IMR-90 (cell line): ENCODE measurements around the gene ZEB2. TPM values are rescaled to one million over a fixed set of nuclear protein-coding genes. Genes with fewer than 3 reads are reported as not detected.

Source experiments
- ATAC-seq: fragments of 200-7000 bp; cut with Tn5 transposase; 2 replicates; pipeline ENCODE4 v1.9.1; 2020; ENCODE audit warnings: low read depth, mild to moderate bottlenecking, moderate library complexity
- BruUV-seq: library from RNA; stranded (reverse); fragments of 400-500 nt; replicated peaks from 2 replicates; lab custom pipeline; 2021; lab: Mats Ljungman, UMichigan
- CTCF ChIA-PET: fragments of 300-600 bp; formaldehyde crosslinking; extraction: SDS; loops from one replicate; lab custom pipeline; 2021; ENCODE audit warnings: antibody characterized with exemption; lab: Yijun Ruan, JAX
- POLR2A ChIA-PET: fragments of 300-600 bp; sonication (Branson Sonifier 250); formaldehyde crosslinking; loops from one replicate; lab custom pipeline; 2022; ENCODE audit warnings: antibody characterized with exemption; ENCODE audit not compliant: unreplicated experiment; lab: Charles Lee
- DNase-seq: peaks from one replicate; pipeline ENCODE4 v3.0.0; 2013
- H2AFZ ChIP-seq: replicated peaks from 2 replicates; pipeline ENCODE3; 2013; ENCODE audit warnings: low read length, mild to moderate bottlenecking; ENCODE audit not compliant: poor library complexity
- H2AK5ac ChIP-seq: 2 replicates; pipeline ENCODE4 v1.6.1; 2013; ENCODE audit warnings: low read depth, low read length, inconsistent platforms
- H2AK9ac ChIP-seq: replicated peaks from 2 replicates; pipeline ENCODE3; 2013; ENCODE audit warnings: mild to moderate bottlenecking, low read depth, low read length, moderate library complexity; ENCODE audit not compliant: poor library complexity
- H2BK120ac ChIP-seq: 2 replicates; pipeline ENCODE4 v1.6.1; 2013; ENCODE audit warnings: low read depth, low read length, inconsistent platforms
- H2BK15ac ChIP-seq: 3 replicates; pipeline ENCODE4 v1.6.1; 2013; ENCODE audit warnings: low read depth, low read length, inconsistent platforms
- H2BK20ac ChIP-seq: 2 replicates; pipeline ENCODE4 v1.6.1; 2013; ENCODE audit warnings: low read depth, mild to moderate bottlenecking, inconsistent platforms, low read length, moderate library complexity
- H2BK5ac ChIP-seq: 2 replicates; pipeline ENCODE4 v1.6.1; 2013; ENCODE audit warnings: mild to moderate bottlenecking, low read depth, low read length, inconsistent platforms; ENCODE audit not compliant: poor library complexity, severe bottlenecking
- H3K14ac ChIP-seq: replicated peaks from 2 replicates; pipeline ENCODE4 v1.6.1; 2013; ENCODE audit warnings: low read depth, low read length, inconsistent platforms
- H3K18ac ChIP-seq: 2 replicates; pipeline ENCODE4 v1.6.1; 2013; ENCODE audit warnings: low read depth, low read length, control low read depth
- H3K23ac ChIP-seq: 2 replicates; pipeline ENCODE4 v1.6.1; 2013; ENCODE audit warnings: low read depth, low read length, inconsistent platforms
- H3K27ac ChIP-seq: 2 replicates; pipeline ENCODE4 v1.5.1; 2013; ENCODE audit warnings: mild to moderate bottlenecking, control low read depth, low read length; ENCODE audit not compliant: insufficient read depth
- H3K27me3 ChIP-seq: 2 replicates; pipeline ENCODE4 v1.6.1; 2013; ENCODE audit warnings: low read length; ENCODE audit not compliant: control insufficient read depth, insufficient read depth
- H3K36me3 ChIP-seq: 2 replicates; pipeline ENCODE4 v1.6.1; 2013; ENCODE audit warnings: low read length, mixed read lengths; ENCODE audit not compliant: control insufficient read depth, insufficient read depth
- H3K4ac ChIP-seq: 2 replicates; pipeline ENCODE4 v1.6.1; 2013; ENCODE audit warnings: low read depth, low read length, inconsistent platforms
- H3K4me1 ChIP-seq: 2 replicates; pipeline ENCODE4 v1.6.1; 2013; ENCODE audit warnings: low read length, mixed read lengths; ENCODE audit not compliant: control insufficient read depth, insufficient read depth
- H3K4me2 ChIP-seq: 2 replicates; pipeline ENCODE4 v1.6.1; 2013; ENCODE audit warnings: low read depth, mild to moderate bottlenecking, control low read depth, low read length, moderate library complexity
- H3K4me3 ChIP-seq: 2 replicates; pipeline ENCODE4 v1.5.1; 2013; ENCODE audit warnings: low read depth, mild to moderate bottlenecking, control low read depth, low read length, moderate library complexity; ENCODE audit not compliant: insufficient read depth
- H3K56ac ChIP-seq: 2 replicates; pipeline ENCODE4 v1.6.1; 2013; ENCODE audit warnings: low read length, inconsistent platforms; ENCODE audit not compliant: insufficient read depth; ENCODE audit errors: extremely low read depth
- H3K79me1 ChIP-seq, 2 experiments: 2 replicates each; pipeline ENCODE4 v1.6.1; 2013; ENCODE audit warnings: low read length in 2 of 2, inconsistent platforms in 1 of 2, low read depth in 1 of 2
- H3K9ac ChIP-seq: 2 replicates; pipeline ENCODE4 v1.6.1; 2013; ENCODE audit warnings: low read depth, low read length, control low read depth
- H3K9me1 ChIP-seq: 2 replicates; pipeline ENCODE4 v1.6.1; 2013; ENCODE audit warnings: low read length, inconsistent platforms; ENCODE audit not compliant: insufficient read depth
- H3K9me3 ChIP-seq: 2 replicates; pipeline ENCODE4 v1.6.1; 2013; ENCODE audit warnings: low read length; ENCODE audit not compliant: control insufficient read depth, insufficient read depth
- H4K20me1 ChIP-seq: 2 replicates; pipeline ENCODE4 v1.6.1; 2013; ENCODE audit warnings: low read length, inconsistent platforms; ENCODE audit not compliant: insufficient read depth
- H4K5ac ChIP-seq: 2 replicates; pipeline ENCODE4 v1.6.1; 2013; ENCODE audit warnings: mild to moderate bottlenecking, low read depth, low read length, control low read depth
- H4K8ac ChIP-seq, 2 experiments: 2 replicates each; pipeline ENCODE4 v1.6.1; 2013; ENCODE audit warnings: low read depth in 2 of 2, low read length in 2 of 2, control low read depth in 1 of 2, inconsistent platforms in 1 of 2
- H4K91ac ChIP-seq: 2 replicates; pipeline ENCODE4 v1.6.1; 2013; ENCODE audit warnings: low read depth, low read length, inconsistent platforms; ENCODE audit not compliant: insufficient read depth
- BHLHE40 ChIP-seq: fragments of 150-350 bp; IDR thresholded peaks from 2 replicates; pipeline ENCODE4 v1.6.1; 2016; ENCODE audit warnings: mild to moderate bottlenecking, low read depth, low read length
- CEBPB ChIP-seq: IDR thresholded peaks from 2 replicates; pipeline ENCODE4 v1.6.1; 2012; ENCODE audit warnings: low read depth, low read length, improper control_type of control experiment
- CHD1 ChIP-seq: IDR thresholded peaks from 2 replicates; pipeline ENCODE4 v1.6.1; 2012; ENCODE audit warnings: low read depth, low read length, improper control_type of control experiment
- FOS ChIP-seq: fragments of 150-350 bp; IDR thresholded peaks from 2 replicates; pipeline ENCODE4 v1.6.1; 2016; ENCODE audit warnings: low read depth, low read length
- MAFK ChIP-seq: IDR thresholded peaks from 2 replicates; pipeline ENCODE4 v1.6.1; 2012; ENCODE audit warnings: low read depth, low read length, improper control_type of control experiment
- MAZ ChIP-seq: IDR thresholded peaks from 2 replicates; pipeline ENCODE4 v1.6.1; 2012; ENCODE audit warnings: low read depth, mild to moderate bottlenecking, low read length, improper control_type of control experiment, moderate library complexity, borderline replicate concordance
- MXI1 ChIP-seq: IDR thresholded peaks from 2 replicates; pipeline ENCODE4 v1.6.1; 2012; ENCODE audit warnings: low read depth, mild to moderate bottlenecking, low read length, moderate library complexity, borderline replicate concordance
- NFE2L2 ChIP-seq: fragments of 150-350 bp; IDR thresholded peaks from 2 replicates; pipeline ENCODE4 v1.6.1; 2016; ENCODE audit warnings: low read depth, mild to moderate bottlenecking, low read length
- POLR2A ChIP-seq: IDR thresholded peaks from 2 replicates; pipeline ENCODE4 v1.6.1; 2012; ENCODE audit warnings: mild to moderate bottlenecking, low read depth, low read length
- RAD21 ChIP-seq: IDR thresholded peaks from 2 replicates; pipeline ENCODE4 v1.6.1; 2012; ENCODE audit warnings: low read length, improper control_type of control experiment
- RCOR1 ChIP-seq: IDR thresholded peaks from 2 replicates; pipeline ENCODE4 v1.6.1; 2012; ENCODE audit warnings: mild to moderate bottlenecking, low read length, improper control_type of control experiment; ENCODE audit not compliant: insufficient replicate concordance
- RFX5 ChIP-seq: IDR thresholded peaks from 2 replicates; pipeline ENCODE4 v1.8.0; 2012; ENCODE audit warnings: low read depth, mild to moderate bottlenecking, low read length, moderate library complexity
- SMC3 ChIP-seq: fragments of 150-350 bp; IDR thresholded peaks from 2 replicates; pipeline ENCODE4 v1.6.1; 2016; ENCODE audit warnings: low read depth, mild to moderate bottlenecking, antibody characterized with exemption, low read length, moderate library complexity
- WGBS, 2 experiments: methylation state at CpG; one replicate each; pipeline versions ENCODE4 v1.1.5 to v1.1.7; 2013; ENCODE audit warnings: missing lambda C conversion rate in 2 of 2; ENCODE audit not compliant: insufficient read length in 1 of 2; ENCODE audit errors: extremely low coverage in 2 of 2; 5-methylcytosine and 5-hydroxymethylcytosine counted together
- dilution Hi-C: fragments of 300-500 bp; cut with HindIII; formaldehyde crosslinking; loops from one replicate; pipeline ENCODE4 v1.14.3; 2018; ENCODE audit warnings: low sequenced_read_pairs; ENCODE audit not compliant: unreplicated experiment
- in situ Hi-C: fragments of 300-500 bp; cut with MboI; formaldehyde crosslinking; loops from 3 replicates; pipeline ENCODE4 v1.14.3; 2019; ENCODE audit warnings: low sequenced_read_pairs, inconsistent platforms, mixed read lengths
- intact Hi-C: fragments of 100-400 bp; cut with micrococcal nuclease; formaldehyde crosslinking; loops from 2 replicates; pipeline ENCODE4 v1.10.0; 2022
- polyA plus RNA-seq, 3 experiments: library from polyadenylated mRNA; depleted of rRNA; stranded (reverse); fragments of >200 nt; gene quantifications; 2 replicates each; pipeline ENCODE4 v1.2.3, GENCODE V29; 2012; ENCODE audit warnings: low replicate concordance in 1 of 3
- total RNA-seq: library from RNA; depleted of rRNA; stranded (reverse); fragments of >200 nt; gene quantifications from 2 replicates; pipeline ENCODE4 v1.2.3, GENCODE V29; 2012
- TF ChIP-seq, protein P1 (sequence below): fragments of 150-350 bp; IDR thresholded peaks from 2 replicates; pipeline ENCODE4 v1.6.1; 2016; ENCODE audit warnings: low read depth, mild to moderate bottlenecking, low read length, moderate library complexity, borderline replicate concordance
- TF ChIP-seq, protein P2 (sequence below): fragments of 150-350 bp; IDR thresholded peaks from 2 replicates; pipeline ENCODE4 v1.6.1; 2017; ENCODE audit warnings: mild to moderate bottlenecking, antibody characterized with exemption, low read length, low read depth
- TF ChIP-seq, protein P3 (sequence below): conservative IDR thresholded peaks from 2 replicates; pipeline ENCODE4 v1.5.1; 2012; ENCODE audit warnings: mild to moderate bottlenecking, low read depth, low read length, improper control_type of control experiment

Gene ZEB2
- total and polyA plus RNA-seq, 2 of the 4 experiments (the other 2 are of a cell fraction): 22.4 to 50.9 TPM

DNA sequence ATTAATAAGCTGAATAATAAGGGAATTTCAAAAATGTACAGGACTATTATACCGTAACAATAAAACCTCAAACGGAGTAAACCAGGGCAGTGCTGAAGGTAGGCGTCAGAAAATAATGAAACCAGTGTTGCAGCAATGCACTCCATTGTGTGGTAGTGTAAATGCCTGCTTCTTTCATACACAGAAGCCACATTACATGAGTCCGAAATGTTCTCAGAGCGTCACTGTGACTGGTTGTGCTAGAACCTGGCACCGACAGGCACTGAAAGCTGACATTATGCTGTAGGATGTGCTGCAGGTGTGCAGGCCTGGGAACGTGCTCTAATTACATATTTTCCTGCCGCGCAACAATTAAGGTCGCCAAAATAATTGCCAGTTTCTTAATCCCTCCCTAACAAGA is 53.3 kb downstream of the ZEB2 start:
- BruUV-seq: no TSS peak
- peaks cover 2% of the 10 kb centered on the region; the same call in 1 of the 2 replicates for H3K36me3 ChIP-seq
- no peaks in the 10 kb centered on the region for H3K27me3 ChIP-seq
- no peak for TF ChIP-seq RCOR1
- no peak for TF ChIP-seq MAFK
- no peak for TF ChIP-seq POLR2A
- TF ChIP-seq SMC3: no peak
- TF ChIP-seq, protein P1, sequence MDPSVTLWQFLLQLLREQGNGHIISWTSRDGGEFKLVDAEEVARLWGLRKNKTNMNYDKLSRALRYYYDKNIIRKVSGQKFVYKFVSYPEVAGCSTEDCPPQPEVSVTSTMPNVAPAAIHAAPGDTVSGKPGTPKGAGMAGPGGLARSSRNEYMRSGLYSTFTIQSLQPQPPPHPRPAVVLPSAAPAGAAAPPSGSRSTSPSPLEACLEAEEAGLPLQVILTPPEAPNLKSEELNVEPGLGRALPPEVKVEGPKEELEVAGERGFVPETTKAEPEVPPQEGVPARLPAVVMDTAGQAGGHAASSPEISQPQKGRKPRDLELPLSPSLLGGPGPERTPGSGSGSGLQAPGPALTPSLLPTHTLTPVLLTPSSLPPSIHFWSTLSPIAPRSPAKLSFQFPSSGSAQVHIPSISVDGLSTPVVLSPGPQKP: no peak
- no peak for TF ChIP-seq BHLHE40
- TF ChIP-seq RFX5: no peak
- TF ChIP-seq, protein P2, sequence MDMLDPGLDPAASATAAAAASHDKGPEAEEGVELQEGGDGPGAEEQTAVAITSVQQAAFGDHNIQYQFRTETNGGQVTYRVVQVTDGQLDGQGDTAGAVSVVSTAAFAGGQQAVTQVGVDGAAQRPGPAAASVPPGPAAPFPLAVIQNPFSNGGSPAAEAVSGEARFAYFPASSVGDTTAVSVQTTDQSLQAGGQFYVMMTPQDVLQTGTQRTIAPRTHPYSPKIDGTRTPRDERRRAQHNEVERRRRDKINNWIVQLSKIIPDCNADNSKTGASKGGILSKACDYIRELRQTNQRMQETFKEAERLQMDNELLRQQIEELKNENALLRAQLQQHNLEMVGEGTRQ: no peak
- no peak for TF ChIP-seq CEBPB
- TF ChIP-seq MXI1: no peak
- TF ChIP-seq CHD1: no peak
- TF ChIP-seq RAD21: no peak
- no peak for TF ChIP-seq MAZ
- TF ChIP-seq, protein P3, sequence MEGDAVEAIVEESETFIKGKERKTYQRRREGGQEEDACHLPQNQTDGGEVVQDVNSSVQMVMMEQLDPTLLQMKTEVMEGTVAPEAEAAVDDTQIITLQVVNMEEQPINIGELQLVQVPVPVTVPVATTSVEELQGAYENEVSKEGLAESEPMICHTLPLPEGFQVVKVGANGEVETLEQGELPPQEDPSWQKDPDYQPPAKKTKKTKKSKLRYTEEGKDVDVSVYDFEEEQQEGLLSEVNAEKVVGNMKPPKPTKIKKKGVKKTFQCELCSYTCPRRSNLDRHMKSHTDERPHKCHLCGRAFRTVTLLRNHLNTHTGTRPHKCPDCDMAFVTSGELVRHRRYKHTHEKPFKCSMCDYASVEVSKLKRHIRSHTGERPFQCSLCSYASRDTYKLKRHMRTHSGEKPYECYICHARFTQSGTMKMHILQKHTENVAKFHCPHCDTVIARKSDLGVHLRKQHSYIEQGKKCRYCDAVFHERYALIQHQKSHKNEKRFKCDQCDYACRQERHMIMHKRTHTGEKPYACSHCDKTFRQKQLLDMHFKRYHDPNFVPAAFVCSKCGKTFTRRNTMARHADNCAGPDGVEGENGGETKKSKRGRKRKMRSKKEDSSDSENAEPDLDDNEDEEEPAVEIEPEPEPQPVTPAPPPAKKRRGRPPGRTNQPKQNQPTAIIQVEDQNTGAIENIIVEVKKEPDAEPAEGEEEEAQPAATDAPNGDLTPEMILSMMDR: no peak
- no peak for TF ChIP-seq FOS
- TF ChIP-seq NFE2L2: no peak
- no peak overlapping the region for H3K4ac ChIP-seq
- in situ Hi-C loops (no loop called here), dilution Hi-C loops (no loop called here), intact Hi-C loops (no loop called here)
- no peak overlapping the region for H2AK9ac ChIP-seq
- ATAC-seq (no peak), DNase-seq (no peak)
- no peak overlapping the region for H3K4me2 ChIP-seq
- H3K4me3 ChIP-seq: no peak overlapping the region
- peaks cover 32 to 71% of the 10 kb centered on the region in 2 experiments for H3K79me1 ChIP-seq
- H3K9me1 ChIP-seq: peaks cover 4% of the 10 kb centered on the region; the same call in 1 of the 2 replicates
- H2AK5ac ChIP-seq: no peak overlapping the region
- no peak overlapping the region for H4K5ac ChIP-seq
- H3K23ac ChIP-seq: no peak overlapping the region
- no peak overlapping the region for H3K56ac ChIP-seq
- H3K18ac ChIP-seq: no peak overlapping the region
- H2BK120ac ChIP-seq: no peak overlapping the region
- H3K4me1 ChIP-seq: no peaks in the 10 kb centered on the region
- H4K8ac ChIP-seq: no peak overlapping the region
- no peak overlapping the region for H2AFZ ChIP-seq
- no peak overlapping the region for H4K91ac ChIP-seq
- no peak overlapping the region for H2BK15ac ChIP-seq
- no peaks in the 10 kb centered on the region for H3K9me3 ChIP-seq
- CTCF ChIA-PET: no interaction called here
- H4K20me1 ChIP-seq: peaks cover 9% of the 10 kb centered on the region; the same call in 1 of the 2 replicates
- POLR2A ChIA-PET: no interaction called here
- H2BK20ac ChIP-seq: no peak overlapping the region
- no peak overlapping the region for H3K9ac ChIP-seq
- no peak overlapping the region for H3K14ac ChIP-seq
- H2BK5ac ChIP-seq: no peak overlapping the region
- no peak overlapping the region for H3K27ac ChIP-seq
- WGBS, 2 experiments: 90% methylated on average over 2 of the region's 10 CpGs; no CpG with 5 or more reads in 1 of the 2 experiments
